ENCODE measurements around the gene SCT.
A peak's percentile ranks its signal among the peaks of the same experiment; 100 is the strongest.

Gene SCT

DNA sequence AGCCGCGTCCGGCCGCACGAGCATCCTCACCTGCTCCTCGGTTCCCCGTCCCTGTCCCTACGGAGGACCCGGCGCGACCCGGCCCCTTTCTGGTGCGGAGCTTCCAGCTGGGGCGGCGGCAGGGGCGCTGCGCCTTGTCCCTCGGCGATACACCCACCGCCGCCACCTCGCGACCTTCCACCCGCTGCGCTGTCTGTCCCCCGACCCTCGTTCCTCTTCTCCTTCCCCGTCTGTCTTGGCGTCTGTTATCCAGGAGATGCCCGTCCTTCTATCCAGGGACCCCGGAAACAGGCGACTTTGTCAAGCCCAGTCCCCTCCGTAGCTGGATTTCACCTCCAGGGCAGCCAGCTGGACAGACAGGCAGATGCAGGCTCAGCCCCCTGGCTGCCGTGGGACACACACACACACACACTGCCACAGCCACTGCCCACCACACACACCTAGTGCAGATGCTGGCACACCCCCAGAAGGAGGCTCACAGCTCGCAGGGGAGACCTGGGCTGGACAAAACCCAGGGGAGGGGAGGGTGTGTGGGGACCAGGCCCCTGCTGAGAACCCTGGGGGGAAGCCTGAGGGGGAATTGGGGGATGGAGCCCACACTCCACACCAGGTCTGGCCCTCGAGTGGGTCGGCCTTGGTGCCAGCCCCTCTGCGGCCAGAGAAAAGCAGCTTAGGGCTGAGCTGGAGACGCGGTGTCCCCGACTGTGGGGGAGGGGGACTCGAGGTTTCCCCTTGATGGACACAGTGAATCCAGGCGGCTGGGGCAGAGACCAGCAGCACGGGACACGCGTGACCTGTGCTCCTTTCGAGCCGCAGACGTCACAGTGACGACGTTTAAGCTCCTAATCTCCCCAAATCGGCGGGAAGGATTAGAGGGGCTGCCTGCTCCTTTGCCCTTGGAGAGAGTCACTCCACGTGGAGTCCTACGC, 10.9 kb upstream of the SCT start:
- Mint-ChIP-seq H3K36me3 (ENCODE audit: low read depth) (peaks cover 2% of the 10 kb centered on the region), H3K4me1 (ENCODE audit: low read depth) (no peaks in the 10 kb centered on the region), H3K27me3 (ENCODE audit: low read depth) (peaks cover 35% of the 10 kb centered on the region), H3K4me3 (peak overlapping the region; percentile 46), H3K9me3 (no peaks in the 10 kb centered on the region), H3K27ac (no peak overlapping the region)
- no peak for DNase-seq (ENCODE audit: low spot score)

- Mint-ChIP-seq H3K27ac (no peak overlapping the region), H3K27me3 (ENCODE audit: low read depth) (peaks cover 35% of the 10 kb centered on the region), H3K36me3 (ENCODE audit: low read depth) (peaks cover 2% of the 10 kb centered on the region), H3K4me3 (no peak overlapping the region), H3K9me3 (no peaks in the 10 kb centered on the region), H3K4me1 (ENCODE audit: low read depth) (no peaks in the 10 kb centered on the region)
- no peak for DNase-seq (ENCODE audit: low spot score)
These were observed 10.3 kb upstream of the SCT start for GRCh38 chr11:637333-637592.

GRCh38 chr11:636511-637332, 9.7 kb upstream of the SCT start, which contains the start of gene DRD4:
DRD4 (plus strand) TSS chr11:637269; CDS start chr11:637305, 36 bp downstream.
- peaks cover 35% of the 10 kb centered on the region for H3K27me3 Mint-ChIP-seq (ENCODE audit: low read depth)
- no peak for DNase-seq (ENCODE audit: low spot score)
- peak within 1 kb of the TSS; percentile 46 for H3K4me3 Mint-ChIP-seq
- H3K9me3 Mint-ChIP-seq = no peaks in the 10 kb centered on the region
- no peaks in the 10 kb centered on the region for H3K4me1 Mint-ChIP-seq (ENCODE audit: low read depth)
- H3K36me3 Mint-ChIP-seq (ENCODE audit: low read depth) = peaks cover 2% of the 10 kb centered on the region
- no peak within 1 kb of the TSS for H3K27ac Mint-ChIP-seq

- DNase-seq (ENCODE audit: low spot score) = no peak
- no peak overlapping the region for H3K27ac Mint-ChIP-seq
- H3K36me3 Mint-ChIP-seq (ENCODE audit: low read depth) = peaks cover 2% of the 10 kb centered on the region
- H3K4me1 Mint-ChIP-seq (ENCODE audit: low read depth) = no peaks in the 10 kb centered on the region
- H3K27me3 Mint-ChIP-seq (ENCODE audit: low read depth) = peaks cover 35% of the 10 kb centered on the region
- no peak overlapping the region for H3K4me3 Mint-ChIP-seq
- H3K9me3 Mint-ChIP-seq = no peaks in the 10 kb centered on the region
These were observed 9.0 kb upstream of the SCT start for GRCh38 chr11:635945-636510.

DNA sequence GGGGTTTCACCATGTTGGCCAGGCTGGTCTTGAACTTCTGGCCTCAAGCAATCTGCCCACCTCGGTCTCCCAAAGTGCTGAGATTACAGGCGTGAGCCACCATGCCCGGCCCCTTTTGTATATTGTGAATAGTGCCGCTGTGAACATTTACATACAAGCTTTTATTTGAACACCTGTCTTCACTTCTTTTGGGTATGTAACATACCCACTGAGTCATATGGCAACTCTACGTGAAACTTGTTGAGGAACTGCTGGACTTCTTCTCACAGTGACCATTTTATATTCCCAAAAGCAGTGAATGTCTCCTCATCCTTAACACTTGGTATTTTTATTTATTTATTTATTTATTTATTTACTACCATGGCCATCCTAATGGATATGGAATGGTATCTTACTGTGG, 3.9 kb upstream of the SCT start:
- DNase-seq (ENCODE audit: low spot score) = no peak
- peaks cover 17% of the 10 kb centered on the region for H3K4me1 Mint-ChIP-seq (ENCODE audit: low read depth)
- H3K36me3 Mint-ChIP-seq (ENCODE audit: low read depth) = no peaks in the 10 kb centered on the region
- H3K4me3 Mint-ChIP-seq = no peak overlapping the region
- no peaks in the 10 kb centered on the region for H3K9me3 Mint-ChIP-seq
- H3K27ac Mint-ChIP-seq = no peak overlapping the region
- H3K27me3 Mint-ChIP-seq (ENCODE audit: low read depth) = peaks cover 36% of the 10 kb centered on the region

GRCh38 chr11:629237-629583, 2.2 kb upstream of the SCT start:
- H3K36me3 Mint-ChIP-seq (ENCODE audit: low read depth) = no peaks in the 10 kb centered on the region
- peak overlapping the region; percentile 61 for H3K4me3 Mint-ChIP-seq
- H3K27me3 Mint-ChIP-seq (ENCODE audit: low read depth) = peaks cover 29% of the 10 kb centered on the region
- DNase-seq (ENCODE audit: low spot score) = no peak
- peaks cover 17% of the 10 kb centered on the region for H3K4me1 Mint-ChIP-seq (ENCODE audit: low read depth)
- H3K9me3 Mint-ChIP-seq = no peaks in the 10 kb centered on the region
- peak overlapping the region; percentile 24 for H3K27ac Mint-ChIP-seq

DNA sequence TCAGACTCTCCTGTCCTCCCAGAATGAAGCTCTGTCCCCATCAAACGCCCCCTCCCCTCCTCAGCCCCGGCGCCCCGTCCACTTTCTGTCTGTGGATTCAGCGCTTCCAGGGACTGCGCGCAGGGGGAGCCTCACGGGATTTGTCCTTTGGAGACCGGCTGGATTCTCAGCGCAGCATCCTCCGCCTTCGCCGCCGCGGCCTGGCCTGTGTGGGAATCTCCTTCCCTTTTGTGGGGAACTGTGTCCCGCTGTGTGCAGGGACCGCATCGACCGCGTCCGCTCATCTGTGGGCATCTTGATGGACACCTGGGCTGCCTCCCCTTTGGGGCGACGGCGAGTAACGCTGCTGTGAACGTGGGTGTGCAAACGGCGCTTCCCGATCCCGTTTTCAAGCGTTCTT, 1.1 kb upstream of the SCT start:
- Mint-ChIP-seq H3K4me1 (ENCODE audit: low read depth) (peaks cover 17% of the 10 kb centered on the region), H3K27me3 (ENCODE audit: low read depth) (peaks cover 29% of the 10 kb centered on the region), H3K4me3 (peak overlapping the region; percentile 61), H3K36me3 (ENCODE audit: low read depth) (no peaks in the 10 kb centered on the region), H3K9me3 (no peaks in the 10 kb centered on the region), H3K27ac (no peak overlapping the region)
- no peak for DNase-seq (ENCODE audit: low spot score)

- Mint-ChIP-seq H3K9me3 (no peaks in the 10 kb centered on the region), H3K4me3 (no peak overlapping the region), H3K27me3 (ENCODE audit: low read depth) (peaks cover 29% of the 10 kb centered on the region), H3K36me3 (ENCODE audit: low read depth) (no peaks in the 10 kb centered on the region), H3K27ac (no peak overlapping the region), H3K4me1 (ENCODE audit: low read depth) (peaks cover 17% of the 10 kb centered on the region)
- no peak for DNase-seq (ENCODE audit: low spot score)
These were observed 261 bp upstream of the SCT start for GRCh38 chr11:627308-627576.

DNA sequence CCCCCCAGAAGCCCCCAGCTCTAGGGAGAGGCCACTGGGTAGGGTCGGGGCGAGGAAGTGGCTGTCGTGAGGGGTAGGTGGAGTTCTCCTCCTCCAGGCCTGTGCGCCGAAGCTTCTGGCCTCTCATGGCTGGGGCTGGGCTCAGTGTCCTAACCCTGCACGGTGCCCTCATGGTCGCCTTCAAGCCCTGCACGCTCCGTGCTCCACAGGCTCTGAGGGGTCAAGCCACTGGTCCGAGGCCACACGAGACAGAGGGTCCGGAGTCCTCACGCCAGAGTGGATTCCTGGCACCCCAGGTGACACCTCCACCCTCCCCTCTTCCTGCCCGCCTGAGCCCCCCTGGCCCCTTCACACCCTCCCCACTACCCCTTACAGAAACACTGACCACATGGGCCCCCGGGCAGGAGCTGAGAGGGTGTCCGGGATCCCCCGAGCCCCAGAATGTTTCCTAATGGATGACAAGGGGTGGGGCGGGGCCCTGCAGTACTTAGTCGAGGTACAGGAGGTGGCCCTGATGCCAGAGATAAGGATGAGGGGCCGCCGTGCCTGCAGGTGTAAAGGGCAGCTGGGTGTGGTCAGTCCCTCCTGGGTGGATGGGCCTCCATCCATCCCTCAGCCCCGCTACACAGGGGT, 1.2 kb downstream of the SCT start:
- H3K9me3 Mint-ChIP-seq = no peaks in the 10 kb centered on the region
- no peak overlapping the region for H3K27ac Mint-ChIP-seq
- no peaks in the 10 kb centered on the region for H3K36me3 Mint-ChIP-seq (ENCODE audit: low read depth)
- no peak overlapping the region for H3K4me3 Mint-ChIP-seq
- peaks cover 17% of the 10 kb centered on the region for H3K4me1 Mint-ChIP-seq (ENCODE audit: low read depth)
- H3K27me3 Mint-ChIP-seq (ENCODE audit: low read depth) = peaks cover 29% of the 10 kb centered on the region
- no peak for DNase-seq (ENCODE audit: low spot score)

DNA sequence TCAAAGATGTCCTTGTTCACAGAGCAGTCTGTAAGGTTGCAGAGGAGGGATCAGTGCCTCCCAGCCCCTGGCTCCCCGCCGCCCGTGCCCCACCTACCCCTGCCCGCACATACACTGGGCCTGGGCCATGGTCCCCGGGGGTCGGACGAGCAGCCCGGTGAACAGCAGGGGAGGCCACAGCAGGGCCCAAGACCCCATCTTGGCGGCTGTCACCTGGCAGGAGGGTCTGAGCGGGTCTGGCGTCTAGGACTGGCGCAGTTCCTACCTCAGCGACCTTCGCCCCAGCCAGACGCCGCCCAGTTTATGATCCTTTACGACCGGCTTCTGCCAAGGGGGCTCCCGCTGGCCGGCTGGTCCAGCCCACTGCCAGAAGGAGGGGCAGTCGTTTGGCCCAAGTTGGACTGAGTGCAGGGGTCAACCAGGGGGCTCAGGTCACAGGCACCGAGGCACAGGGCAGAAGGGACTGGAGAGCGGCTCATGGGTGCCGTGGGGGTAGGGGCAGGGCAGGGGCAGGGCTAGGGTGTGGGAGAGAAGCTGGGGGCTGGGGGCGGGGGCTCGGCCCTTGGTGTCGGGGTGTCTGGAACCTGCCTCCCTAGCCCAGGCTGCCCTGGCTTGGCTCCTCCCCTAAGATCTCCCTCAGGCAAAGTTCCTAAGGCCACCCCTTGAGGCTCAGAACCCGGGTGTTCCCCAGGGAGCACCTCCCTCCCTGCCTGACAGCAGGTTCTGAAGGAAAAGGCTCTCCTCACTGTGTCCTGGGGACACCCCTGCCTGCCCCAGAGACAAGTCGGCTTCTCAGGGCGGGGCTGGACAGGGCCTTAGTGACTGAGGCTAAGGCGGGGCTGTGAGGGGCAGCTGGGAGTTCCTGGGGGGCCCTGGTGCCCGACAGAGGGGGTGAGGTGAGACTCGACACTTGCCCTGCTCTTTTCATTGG, 2.0 kb downstream of the SCT start, which contains the start of gene CDHR5:
TSS of gene CDHR5 (minus strand) at position 251 of the 931 bp plus-strand sequence. CDS start at position 198, 53 bp downstream.
- H3K4me3 Mint-ChIP-seq = no peak within 1 kb of the TSS
- H3K4me1 Mint-ChIP-seq (ENCODE audit: low read depth) = peaks cover 17% of the 10 kb centered on the region
- H3K27ac Mint-ChIP-seq = no peak within 1 kb of the TSS
- no peaks in the 10 kb centered on the region for H3K36me3 Mint-ChIP-seq (ENCODE audit: low read depth)
- DNase-seq (ENCODE audit: low spot score) = no peak
- H3K27me3 Mint-ChIP-seq (ENCODE audit: low read depth) = peaks cover 29% of the 10 kb centered on the region
- H3K9me3 Mint-ChIP-seq = no peaks in the 10 kb centered on the region

- no peaks in the 10 kb centered on the region for H3K36me3 Mint-ChIP-seq (ENCODE audit: low read depth)
- H3K4me1 Mint-ChIP-seq (ENCODE audit: low read depth) = peaks cover 11% of the 10 kb centered on the region
- DNase-seq (ENCODE audit: low spot score) = no peak
- peaks cover 24% of the 10 kb centered on the region for H3K27me3 Mint-ChIP-seq (ENCODE audit: low read depth)
- H3K4me3 Mint-ChIP-seq = no peak overlapping the region
- H3K9me3 Mint-ChIP-seq = no peaks in the 10 kb centered on the region
- no peak overlapping the region for H3K27ac Mint-ChIP-seq
These were observed 2.8 kb downstream of the SCT start for GRCh38 chr11:623999-624704.

GRCh38 chr11:623349-623869, 3.6 kb downstream of the SCT start:
- DNase-seq (ENCODE audit: low spot score) = no peak
- H3K4me3 Mint-ChIP-seq = no peak overlapping the region
- H3K9me3 Mint-ChIP-seq = no peaks in the 10 kb centered on the region
- H3K36me3 Mint-ChIP-seq (ENCODE audit: low read depth) = no peaks in the 10 kb centered on the region
- H3K27ac Mint-ChIP-seq = no peak overlapping the region
- peaks cover 4% of the 10 kb centered on the region for H3K4me1 Mint-ChIP-seq (ENCODE audit: low read depth)
- peaks cover 17% of the 10 kb centered on the region for H3K27me3 Mint-ChIP-seq (ENCODE audit: low read depth)

All from T-helper 2 cell treated with Interferon-gamma antibody and Interleukin-4, amounts not matched to agents 5 μg/mL and 100 μg/mL, for 36 hours (primary cell).